Left ventricle myocardium inferior (tissue), 1 donor: Measurements from ENCODE around the gene TTC21A. TPM values are rescaled to one million over a fixed set of nuclear protein-coding genes. Genes with fewer than 3 reads are reported as not detected.

ENCODE experiments used
- DNase-seq: peaks from one replicate; pipeline ENCODE4 v3.0.0-alpha.2; 2020
- H3K27ac ChIP-seq: fragments of 200-600 bp; replicated peaks from 2 replicates; pipeline ENCODE4 v1.8.0; 2021
- H3K27me3 ChIP-seq: fragments of 200-600 bp; 2 replicates; pipeline ENCODE4 v1.8.0; 2021; ENCODE audit warnings: low read depth
- H3K36me3 ChIP-seq: fragments of 200-600 bp; 2 replicates; pipeline ENCODE4 v1.8.0; 2021
- H3K4me1 ChIP-seq: fragments of 200-600 bp; 2 replicates; pipeline ENCODE4 v1.8.0; 2021
- H3K4me3 ChIP-seq: fragments of 200-600 bp; 2 replicates; pipeline ENCODE4 v1.8.0; 2021; ENCODE audit warnings: mild to moderate bottlenecking, moderate library complexity
- H3K9me3 ChIP-seq: fragments of 200-600 bp; replicated peaks from 2 replicates; pipeline ENCODE4 v1.8.0; 2021
- CTCF ChIP-seq: fragments of 200-600 bp; IDR thresholded peaks from 2 replicates; pipeline ENCODE4 v1.8.0; 2021; ENCODE audit warnings: antibody characterized with exemption, mild to moderate bottlenecking, borderline replicate concordance
- intact Hi-C: fragments of 100-400 bp; cut with micrococcal nuclease; formaldehyde crosslinking; loops from one replicate; pipeline ENCODE4 v1.11.0; 2022
- total RNA-seq: library from RNA; stranded (reverse); fragmentation: NEBNext Ultra II Directional; extraction: Animal tissue kit (Norgen Biotek cat#: 25700); gene quantifications from one replicate; pipeline ENCODE4 v1.2.1, GENCODE V29; 2021
- donor health status: DM: no; HTN: yes; CAD: no; lungs with severe emphysema.

TTC21A gene
- total RNA-seq, 1 donor from 2014 or later = 2.1 TPM

GRCh38 chr3:39164414-39164813 lies 56.9 kb downstream of the TTC21A start:
- H3K27me3 ChIP-seq = no peaks in the 10 kb centered on the region
- TF ChIP-seq CTCF = no peak
- no peaks in the 10 kb centered on the region for H3K36me3 ChIP-seq
- peaks cover 3% of the 10 kb centered on the region for H3K9me3 ChIP-seq
- H3K4me3 ChIP-seq = no peak overlapping the region
- DNase-seq = no peak
- H3K27ac ChIP-seq = no peak overlapping the region
- intact Hi-C loops = no loop called here
- H3K4me1 ChIP-seq = peaks cover 13% of the 10 kb centered on the region

GRCh38 chr3:39165518-39165917 lies 58.0 kb downstream of the TTC21A start:
- intact Hi-C loops = no loop called here
- H3K27ac ChIP-seq = no peak overlapping the region
- H3K27me3 ChIP-seq = no peaks in the 10 kb centered on the region
- peaks cover 13% of the 10 kb centered on the region for H3K4me1 ChIP-seq
- no peak for TF ChIP-seq CTCF
- peaks cover 3% of the 10 kb centered on the region for H3K9me3 ChIP-seq
- H3K36me3 ChIP-seq = no peaks in the 10 kb centered on the region
- H3K4me3 ChIP-seq = no peak overlapping the region
- no peak for DNase-seq

GRCh38 chr3:39166134-39166710 lies 58.7 kb downstream of the TTC21A start:
- Histone ChIP-seq H3K36me3 (no peaks in the 10 kb centered on the region), H3K27me3 (no peaks in the 10 kb centered on the region), H3K4me3 (no peak overlapping the region), H3K4me1 (peaks cover 13% of the 10 kb centered on the region), H3K27ac (peak overlapping the region; percentile 2), H3K9me3 (peaks cover 3% of the 10 kb centered on the region)
- peak; percentile 26 for DNase-seq
- intact Hi-C loops = no loop called here
- no peak for TF ChIP-seq CTCF

GRCh38 chr3:39166932-39167532 lies 59.6 kb downstream of the TTC21A start:
- DNase-seq = no peak
- TF ChIP-seq CTCF = no peak
- H3K27ac ChIP-seq = peak overlapping the region; percentile 2
- peaks cover 3% of the 10 kb centered on the region for H3K9me3 ChIP-seq
- H3K27me3 ChIP-seq = no peaks in the 10 kb centered on the region
- no peak overlapping the region for H3K4me3 ChIP-seq
- H3K4me1 ChIP-seq = peaks cover 13% of the 10 kb centered on the region
- H3K36me3 ChIP-seq = no peaks in the 10 kb centered on the region
- intact Hi-C loops = no loop called here

- Histone ChIP-seq H3K9me3 (no peaks in the 10 kb centered on the region), H3K4me3 (no peak overlapping the region), H3K36me3 (no peaks in the 10 kb centered on the region), H3K4me1 (peaks cover 13% of the 10 kb centered on the region), H3K27me3 (no peaks in the 10 kb centered on the region), H3K27ac (no peak overlapping the region)
- DNase-seq = no peak
- intact Hi-C loops = no loop called here
- TF ChIP-seq CTCF = no peak
These were observed 60.8 kb downstream of the TTC21A start for GRCh38 chr3:39168156-39168780.
